SHP77 treated with DMSO at 0.1 percent for 48 hours (cell line): ENCODE data around the gene NSMCE4A.
A peak's percentile ranks its signal among the peaks of the same experiment; 100 is the strongest.
"Not testable (repeated sequence)": the region's sequence is repeated elsewhere in the genome, so short reads cannot be mapped to it uniquely, and the experiment has no call there.

ENCODE experiments used
- DNase-seq: peaks from one replicate; lab custom pipeline; 2025; lab: John Stamatoyannopoulos, UW

Gene NSMCE4A

GRCh38 chr10:121935702-121936101, 39.3 kb downstream of the NSMCE4A start:
- no peak for DNase-seq

GRCh38 chr10:121930268-121931085, 44.5 kb downstream of the NSMCE4A start:
- DNase-seq, result not testable (repeated sequence)

GRCh38 chr10:121929585-121930267, 45.3 kb downstream of the NSMCE4A start:
- not testable (repeated sequence) for DNase-seq

- DNase-seq, result no peak
Measured at GRCh38 chr10:121928528-121928884, 46.5 kb downstream of the NSMCE4A start.

- DNase-seq, result peak; percentile 71
Measured at GRCh38 chr10:121927841-121928527, 47.0 kb downstream of the NSMCE4A start, which contains the start of gene ATE1. Gene ATE1, minus strand, starts transcription at chr10:121928031. Its CDS starts 82 bp downstream, at chr10:121927949.

GRCh38 chr10:121927318-121927840, 47.6 kb downstream of the NSMCE4A start:
- DNase-seq, result no peak

- no peak for DNase-seq
Measured at GRCh38 chr10:121926671-121927317, 48.2 kb downstream of the NSMCE4A start.

GRCh38 chr10:121926157-121926556, 48.9 kb downstream of the NSMCE4A start:
- DNase-seq, result no peak

GRCh38 chr10:121921238-121921931, 53.6 kb downstream of the NSMCE4A start:
- no peak for DNase-seq

GRCh38 chr10:121919666-121920065, 55.4 kb downstream of the NSMCE4A start:
- no peak for DNase-seq

- not testable (repeated sequence) for DNase-seq
Measured at GRCh38 chr10:121918800-121919199, 56.2 kb downstream of the NSMCE4A start.

- DNase-seq, result no peak
Measured at GRCh38 chr10:121914661-121915060, 60.4 kb downstream of the NSMCE4A start.

GRCh38 chr10:121911421-121911697, 63.7 kb downstream of the NSMCE4A start:
- DNase-seq, result no peak

GRCh38 chr10:121910673-121911420, 64.2 kb downstream of the NSMCE4A start:
- no peak for DNase-seq
